GM23248 (cell line): ENCODE measurements around the gene BCL6. TPM values are rescaled to one million over a fixed set of nuclear protein-coding genes. Genes with fewer than 3 reads are reported as not detected.
A peak's percentile ranks its signal among the peaks of the same experiment; 100 is the strongest.

Experiments used
- DNase-seq: peaks from one replicate; pipeline ENCODE4 v3.0.0-alpha.2; 2015
- H2AFZ ChIP-seq: fragments of 200-600 bp; sonication (generic); 2 replicates; pipeline ENCODE4 v1.6.1; 2016; ENCODE audit warnings: antibody characterized with exemption
- H3F3A ChIP-seq: fragments of 200-600 bp; sonication (generic); 2 replicates; pipeline ENCODE4 v1.6.1; 2016; ENCODE audit warnings: mild to moderate bottlenecking, antibody characterized with exemption, mixed run types; ENCODE audit not compliant: insufficient read depth
- H3K27ac ChIP-seq: fragments of 200-600 bp; sonication (generic); 2 replicates; pipeline ENCODE4 v1.5.1; 2016; ENCODE audit warnings: mild to moderate bottlenecking
- H3K27me3 ChIP-seq: fragments of 200-600 bp; sonication (generic); replicated peaks from 2 replicates; pipeline ENCODE4 v1.6.1; 2016; ENCODE audit warnings: mild to moderate bottlenecking; ENCODE audit not compliant: insufficient read depth
- H3K36me3 ChIP-seq: fragments of 200-600 bp; sonication (generic); 2 replicates; pipeline ENCODE4 v1.6.1; 2016; ENCODE audit warnings: low read depth, mild to moderate bottlenecking
- H3K4me1 ChIP-seq: fragments of 200-600 bp; sonication (generic); 2 replicates; pipeline ENCODE4 v1.6.1; 2016; ENCODE audit warnings: mild to moderate bottlenecking; ENCODE audit not compliant: insufficient read depth
- H3K4me2 ChIP-seq: fragments of 200-600 bp; sonication (generic); one replicate; pipeline ENCODE4 v1.6.1; 2016; ENCODE audit warnings: mild to moderate bottlenecking; ENCODE audit not compliant: unreplicated experiment
- H3K4me3 ChIP-seq: fragments of 200-600 bp; sonication (generic); 2 replicates; pipeline ENCODE4 v1.5.1; 2016; ENCODE audit warnings: mild to moderate bottlenecking
- H3K79me2 ChIP-seq: fragments of 200-600 bp; sonication (generic); 2 replicates; pipeline ENCODE4 v1.6.1; 2016; ENCODE audit warnings: mild to moderate bottlenecking; ENCODE audit not compliant: insufficient read depth
- H3K9ac ChIP-seq: fragments of 200-600 bp; sonication (generic); 2 replicates; pipeline ENCODE4 v1.6.1; 2016; ENCODE audit warnings: mild to moderate bottlenecking
- H3K9me2 ChIP-seq: fragments of 200-600 bp; sonication (generic); 2 replicates; pipeline ENCODE4 v1.6.1; 2016; ENCODE audit warnings: mixed run types, mild to moderate bottlenecking, moderate library complexity; ENCODE audit not compliant: insufficient read depth
- H3K9me3 ChIP-seq: fragments of 200-600 bp; sonication (generic); one replicate; pipeline ENCODE4 v1.6.1; 2017; ENCODE audit warnings: low read depth
- H4K20me1 ChIP-seq: fragments of 200-600 bp; sonication (generic); 2 replicates; pipeline ENCODE4 v1.6.0; 2016; ENCODE audit not compliant: insufficient read depth
- EZH2 ChIP-seq: fragments of 200-600 bp; sonication (generic); IDR thresholded peaks from 2 replicates; pipeline ENCODE4 v1.6.1; 2018; ENCODE audit warnings: antibody characterized with exemption, mild to moderate bottlenecking; ENCODE audit not compliant: insufficient read depth, poor library complexity, severe bottlenecking
- EZH2phosphoT487 ChIP-seq: fragments of 200-600 bp; sonication (generic); IDR thresholded peaks from 2 replicates; pipeline ENCODE4 v1.6.1; 2018; ENCODE audit warnings: antibody characterized with exemption, moderate library complexity, mild to moderate bottlenecking, low read depth; ENCODE audit not compliant: insufficient read depth
- WGBS, 2 experiments: methylation state at CpG; one replicate each; pipeline ENCODE4 v1.1.6; 2015 to 2017; ENCODE audit warnings: low lambda C conversion rate in 2 of 2, low coverage in 1 of 2; ENCODE audit errors: missing lambda C conversion rate in 2 of 2; 5-methylcytosine and 5-hydroxymethylcytosine counted together
- in situ Hi-C: fragments of 300-500 bp; cut with MboI; formaldehyde crosslinking; loops from 2 replicates; pipeline ENCODE4 v1.15.0; 2020
- polyA plus RNA-seq: library from polyadenylated mRNA; unstranded; fragments of >200 nt; fragmentation: Nextera tagmentation; extraction: Ambion mirVana; gene quantifications from 2 replicates; pipeline ENCODE4 v1.2.1, GENCODE V29; 2016
- total RNA-seq: library from RNA; depleted of rRNA; stranded (reverse); fragments of >200 nt; shearing (Covaris generic); gene quantifications from 2 replicates; pipeline ENCODE4 v1.2.3, GENCODE V29; 2014

BCL6 gene
- total and polyA plus RNA-seq, 2 experiments from 2014 or later = 8.7 to 32.3 TPM

DNA sequence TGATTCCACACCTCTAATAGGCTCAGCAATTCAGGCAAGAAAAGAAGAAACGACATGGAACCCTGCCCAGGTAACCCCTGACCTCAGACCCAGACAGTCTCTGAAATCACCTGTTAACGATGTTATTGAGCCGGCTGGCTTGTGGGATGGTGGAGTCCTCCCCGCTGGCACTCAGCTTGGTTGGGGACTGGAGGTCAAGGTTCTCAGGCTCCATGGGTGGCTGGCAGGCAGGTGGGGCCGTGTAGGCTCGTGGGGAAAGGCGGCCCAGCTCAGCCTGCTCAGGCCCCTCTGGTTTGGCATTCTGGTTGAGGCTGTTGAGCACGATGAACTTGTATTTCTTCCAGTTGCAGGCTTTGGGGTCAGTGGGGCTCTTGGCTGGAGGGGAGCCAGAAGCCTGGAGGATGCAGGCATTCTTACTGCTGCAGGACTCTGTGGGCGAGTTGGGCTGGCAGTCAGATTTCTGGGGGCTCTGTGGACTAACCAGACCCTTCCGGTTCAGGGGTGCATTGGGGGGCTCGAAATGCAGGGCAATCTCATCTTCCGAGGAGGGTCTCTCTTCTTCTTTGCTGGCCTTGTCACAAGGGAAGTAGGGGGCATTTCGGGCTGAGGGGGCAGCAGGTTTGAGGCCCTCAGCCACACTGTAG lies 16.2 kb downstream of the BCL6 start:
- H3K9me2 ChIP-seq = no peaks in the 10 kb centered on the region
- H4K20me1 ChIP-seq = 0 out of 2 replicates have a peak, but pooled peaks cover 3% of the 10 kb centered on the region
- H3K4me2 ChIP-seq = no peak overlapping the region
- TF ChIP-seq EZH2phosphoT487 = no peak
- no peak for TF ChIP-seq EZH2
- peaks cover 28% of the 10 kb centered on the region for H3K79me2 ChIP-seq
- H3K36me3 ChIP-seq = peaks cover 95% of the 10 kb centered on the region
- no peaks in the 10 kb centered on the region for H3K27me3 ChIP-seq
- no peak overlapping the region for H2AFZ ChIP-seq
- no peak overlapping the region for H3K27ac ChIP-seq
- no peak overlapping the region for H3K9ac ChIP-seq
- peaks cover 5% of the 10 kb centered on the region; the same call in 1 of the 2 replicates for H3F3A ChIP-seq
- H3K4me1 ChIP-seq = no peaks in the 10 kb centered on the region
- H3K9me3 ChIP-seq = no peaks in the 10 kb centered on the region
- H3K4me3 ChIP-seq = no peak overlapping the region
- in situ Hi-C loops = loop anchor here (25.0 kb wide), 2 partner anchors 758 to 958 kb away; no protein-coding TSS in a partner anchor
- WGBS, 2 experiments = 87 to 92% methylated on average over 13 of the region's 13 CpGs
- DNase-seq = no peak

- Histone ChIP-seq H3K4me2 (no peak overlapping the region), H3K27ac (no peak overlapping the region), H3K9me3 (no peaks in the 10 kb centered on the region), H3K4me1 (no peaks in the 10 kb centered on the region), H2AFZ (no peak overlapping the region), H3K4me3 (no peak overlapping the region), H4K20me1 (0 out of 2 replicates have a peak, but pooled peaks cover 3% of the 10 kb centered on the region), H3K36me3 (peaks cover 97% of the 10 kb centered on the region), H3K79me2 (peaks cover 20% of the 10 kb centered on the region; the same call in 1 of the 2 replicates), H3K27me3 (no peaks in the 10 kb centered on the region), H3K9ac (no peak overlapping the region), H3F3A (peaks cover 6% of the 10 kb centered on the region; the same call in 1 of the 2 replicates), H3K9me2 (no peaks in the 10 kb centered on the region)
- 98 to 100% methylated on average over 7 to 8 of the region's 8 CpGs for WGBS, 2 experiments
- DNase-seq = no peak
- TF ChIP-seq EZH2phosphoT487 (no peak), EZH2 (no peak)
- in situ Hi-C loops = loop anchor here (25.0 kb wide), 2 partner anchors 759 to 959 kb away; no protein-coding TSS in a partner anchor
Observed at GRCh38 chr3:187728248-187728647, 17.0 kb downstream of the BCL6 start.

DNA sequence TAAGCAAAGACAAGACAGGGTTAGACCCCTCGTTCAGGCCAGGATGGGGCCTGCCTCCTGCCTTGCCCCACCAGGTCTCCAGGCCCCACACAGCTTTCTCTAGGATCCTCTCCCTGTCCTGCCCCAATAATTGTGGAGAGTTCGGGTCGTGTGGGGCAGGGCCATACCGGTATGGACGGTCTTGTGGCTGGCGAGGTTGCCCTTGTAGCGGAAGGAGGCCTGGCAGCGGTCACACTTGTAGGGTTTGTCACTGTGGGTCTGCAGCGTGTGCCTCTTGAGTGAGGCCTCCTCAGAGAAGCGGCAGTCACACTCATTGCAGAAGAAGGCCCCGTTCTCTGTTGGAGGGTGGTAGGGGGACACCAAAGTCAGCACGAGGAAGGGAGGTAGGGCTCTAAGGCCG lies 18.7 kb downstream of the BCL6 start:
- in situ Hi-C loops = loop anchor here (25.0 kb wide), 2 partner anchors 761 to 961 kb away; no protein-coding TSS in a partner anchor

DNA sequence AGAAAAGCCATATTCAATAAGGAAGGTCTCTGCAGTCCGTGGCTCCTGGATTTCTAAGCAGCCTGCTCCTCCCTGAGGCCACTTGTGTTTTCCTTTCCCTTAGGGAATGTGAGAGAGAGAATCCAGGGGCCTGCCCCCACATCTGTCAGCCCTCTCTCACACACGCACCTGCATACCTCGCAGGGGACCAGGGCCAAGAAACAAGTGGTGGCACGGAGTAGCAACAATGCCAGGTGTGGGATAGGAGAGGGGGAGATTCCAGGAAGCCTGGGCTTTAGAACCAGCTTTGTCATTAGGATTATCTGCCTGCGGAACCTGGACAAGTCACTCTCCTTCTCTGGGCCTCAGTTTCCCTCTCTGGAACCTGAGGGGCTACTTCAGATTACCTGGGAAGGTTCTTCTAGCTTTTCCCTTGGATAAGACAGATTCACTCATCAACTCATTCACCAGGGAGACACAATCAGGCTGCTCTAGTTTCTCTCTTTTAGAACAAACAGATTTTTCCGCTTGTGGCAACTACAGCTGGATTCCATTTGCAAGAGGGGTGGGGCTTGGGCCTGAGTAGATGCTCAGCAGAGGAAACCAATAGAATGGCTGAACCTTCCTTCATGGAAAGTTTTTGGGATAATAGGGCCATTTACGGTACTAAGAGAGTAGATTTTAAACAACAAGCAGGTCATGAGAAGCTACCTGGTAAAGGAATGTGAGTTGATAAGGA lies 19.5 kb downstream of the BCL6 start:
- DNase-seq = peak; percentile 28
- H3K79me2 ChIP-seq = no peaks in the 10 kb centered on the region
- TF ChIP-seq EZH2 (no peak), EZH2phosphoT487 (no peak)
- H4K20me1 ChIP-seq = 0 out of 2 replicates have a peak, but pooled peaks cover 3% of the 10 kb centered on the region
- H3K4me2 ChIP-seq = no peak overlapping the region
- 76 to 77% methylated on average over 7 of the region's 7 CpGs for WGBS, 2 experiments
- peaks cover 17% of the 10 kb centered on the region; the same call in 1 of the 2 replicates for H3F3A ChIP-seq
- H3K4me1 ChIP-seq = no peaks in the 10 kb centered on the region
- in situ Hi-C loops = loop anchor here (25.0 kb wide), 2 partner anchors 761 to 961 kb away; no protein-coding TSS in a partner anchor
- peaks cover 94% of the 10 kb centered on the region for H3K36me3 ChIP-seq
- no peaks in the 10 kb centered on the region for H3K9me3 ChIP-seq
- no peak overlapping the region for H2AFZ ChIP-seq
- H3K9ac ChIP-seq = no peak overlapping the region
- H3K9me2 ChIP-seq = no peaks in the 10 kb centered on the region
- H3K4me3 ChIP-seq = no peak overlapping the region
- H3K27me3 ChIP-seq = no peaks in the 10 kb centered on the region
- no peak overlapping the region for H3K27ac ChIP-seq

More for the DNA sequence above, 18.7 kb downstream of the BCL6 start:
- no peaks in the 10 kb centered on the region for H3K4me1 ChIP-seq
- H3K9me3 ChIP-seq = no peaks in the 10 kb centered on the region
- H3K27me3 ChIP-seq = no peaks in the 10 kb centered on the region
- H3K4me3 ChIP-seq = no peak overlapping the region
- DNase-seq = no peak
- no peaks in the 10 kb centered on the region for H3K9me2 ChIP-seq
- no peak overlapping the region for H3K27ac ChIP-seq
- peaks cover 17% of the 10 kb centered on the region; the same call in 1 of the 2 replicates for H3F3A ChIP-seq
- peaks cover 97% of the 10 kb centered on the region for H3K36me3 ChIP-seq
- no peak overlapping the region for H3K9ac ChIP-seq
- H4K20me1 ChIP-seq = 0 out of 2 replicates have a peak, but pooled peaks cover 3% of the 10 kb centered on the region
- H3K79me2 ChIP-seq = peaks cover 6% of the 10 kb centered on the region; the same call in 1 of the 2 replicates
- no peak overlapping the region for H3K4me2 ChIP-seq
- WGBS, 2 experiments = 93 to 95% methylated on average over 13 of the region's 13 CpGs
- no peak overlapping the region for H2AFZ ChIP-seq
- TF ChIP-seq EZH2 (no peak), EZH2phosphoT487 (no peak)
